IMR-90 (cell line): ENCODE results near the gene HDAC10. TPM values are rescaled to one million over a fixed set of nuclear protein-coding genes. Genes with fewer than 3 reads are reported as not detected.

Experiments used
- ATAC-seq: fragments of 200-7000 bp; cut with Tn5 transposase; 2 replicates; pipeline ENCODE4 v1.9.1; 2020; ENCODE audit warnings: low read depth, mild to moderate bottlenecking, moderate library complexity
- BruUV-seq: library from RNA; stranded (reverse); fragments of 400-500 nt; replicated peaks from 2 replicates; lab custom pipeline; 2021; lab: Mats Ljungman, UMichigan
- CTCF ChIA-PET: fragments of 300-600 bp; formaldehyde crosslinking; extraction: SDS; loops from one replicate; lab custom pipeline; 2021; ENCODE audit warnings: antibody characterized with exemption; lab: Yijun Ruan, JAX
- POLR2A ChIA-PET: fragments of 300-600 bp; sonication (Branson Sonifier 250); formaldehyde crosslinking; loops from one replicate; lab custom pipeline; 2022; ENCODE audit warnings: antibody characterized with exemption; ENCODE audit not compliant: unreplicated experiment; lab: Charles Lee
- DNase-seq: peaks from one replicate; pipeline ENCODE4 v3.0.0; 2013
- H2AFZ ChIP-seq: replicated peaks from 2 replicates; pipeline ENCODE3; 2013; ENCODE audit warnings: low read length, mild to moderate bottlenecking; ENCODE audit not compliant: poor library complexity
- H2AK5ac ChIP-seq: 2 replicates; pipeline ENCODE4 v1.6.1; 2013; ENCODE audit warnings: low read depth, low read length, inconsistent platforms
- H2AK9ac ChIP-seq: replicated peaks from 2 replicates; pipeline ENCODE3; 2013; ENCODE audit warnings: mild to moderate bottlenecking, low read depth, low read length, moderate library complexity; ENCODE audit not compliant: poor library complexity
- H2BK120ac ChIP-seq: 2 replicates; pipeline ENCODE4 v1.6.1; 2013; ENCODE audit warnings: low read depth, low read length, inconsistent platforms
- H2BK15ac ChIP-seq: 3 replicates; pipeline ENCODE4 v1.6.1; 2013; ENCODE audit warnings: low read depth, low read length, inconsistent platforms
- H2BK20ac ChIP-seq: 2 replicates; pipeline ENCODE4 v1.6.1; 2013; ENCODE audit warnings: low read depth, mild to moderate bottlenecking, inconsistent platforms, low read length, moderate library complexity
- H2BK5ac ChIP-seq: 2 replicates; pipeline ENCODE4 v1.6.1; 2013; ENCODE audit warnings: mild to moderate bottlenecking, low read depth, low read length, inconsistent platforms; ENCODE audit not compliant: poor library complexity, severe bottlenecking
- H3K14ac ChIP-seq: replicated peaks from 2 replicates; pipeline ENCODE4 v1.6.1; 2013; ENCODE audit warnings: low read depth, low read length, inconsistent platforms
- H3K18ac ChIP-seq: 2 replicates; pipeline ENCODE4 v1.6.1; 2013; ENCODE audit warnings: low read depth, low read length, control low read depth
- H3K23ac ChIP-seq: 2 replicates; pipeline ENCODE4 v1.6.1; 2013; ENCODE audit warnings: low read depth, low read length, inconsistent platforms
- H3K27ac ChIP-seq: 2 replicates; pipeline ENCODE4 v1.5.1; 2013; ENCODE audit warnings: mild to moderate bottlenecking, control low read depth, low read length; ENCODE audit not compliant: insufficient read depth
- H3K27me3 ChIP-seq: 2 replicates; pipeline ENCODE4 v1.6.1; 2013; ENCODE audit warnings: low read length; ENCODE audit not compliant: control insufficient read depth, insufficient read depth
- H3K36me3 ChIP-seq: 2 replicates; pipeline ENCODE4 v1.6.1; 2013; ENCODE audit warnings: low read length, mixed read lengths; ENCODE audit not compliant: control insufficient read depth, insufficient read depth
- H3K4ac ChIP-seq: 2 replicates; pipeline ENCODE4 v1.6.1; 2013; ENCODE audit warnings: low read depth, low read length, inconsistent platforms
- H3K4me1 ChIP-seq: 2 replicates; pipeline ENCODE4 v1.6.1; 2013; ENCODE audit warnings: low read length, mixed read lengths; ENCODE audit not compliant: control insufficient read depth, insufficient read depth
- H3K4me2 ChIP-seq: 2 replicates; pipeline ENCODE4 v1.6.1; 2013; ENCODE audit warnings: low read depth, mild to moderate bottlenecking, control low read depth, low read length, moderate library complexity
- H3K4me3 ChIP-seq: 2 replicates; pipeline ENCODE4 v1.5.1; 2013; ENCODE audit warnings: low read depth, mild to moderate bottlenecking, control low read depth, low read length, moderate library complexity; ENCODE audit not compliant: insufficient read depth
- H3K56ac ChIP-seq: 2 replicates; pipeline ENCODE4 v1.6.1; 2013; ENCODE audit warnings: low read length, inconsistent platforms; ENCODE audit not compliant: insufficient read depth; ENCODE audit errors: extremely low read depth
- H3K79me1 ChIP-seq, 2 experiments: 2 replicates each; pipeline ENCODE4 v1.6.1; 2013; ENCODE audit warnings: low read length in 2 of 2, inconsistent platforms in 1 of 2, low read depth in 1 of 2
- H3K9ac ChIP-seq: 2 replicates; pipeline ENCODE4 v1.6.1; 2013; ENCODE audit warnings: low read depth, low read length, control low read depth
- H3K9me1 ChIP-seq: 2 replicates; pipeline ENCODE4 v1.6.1; 2013; ENCODE audit warnings: low read length, inconsistent platforms; ENCODE audit not compliant: insufficient read depth
- H3K9me3 ChIP-seq: 2 replicates; pipeline ENCODE4 v1.6.1; 2013; ENCODE audit warnings: low read length; ENCODE audit not compliant: control insufficient read depth, insufficient read depth
- H4K20me1 ChIP-seq: 2 replicates; pipeline ENCODE4 v1.6.1; 2013; ENCODE audit warnings: low read length, inconsistent platforms; ENCODE audit not compliant: insufficient read depth
- H4K5ac ChIP-seq: 2 replicates; pipeline ENCODE4 v1.6.1; 2013; ENCODE audit warnings: mild to moderate bottlenecking, low read depth, low read length, control low read depth
- H4K8ac ChIP-seq, 2 experiments: 2 replicates each; pipeline ENCODE4 v1.6.1; 2013; ENCODE audit warnings: low read depth in 2 of 2, low read length in 2 of 2, control low read depth in 1 of 2, inconsistent platforms in 1 of 2
- H4K91ac ChIP-seq: 2 replicates; pipeline ENCODE4 v1.6.1; 2013; ENCODE audit warnings: low read depth, low read length, inconsistent platforms; ENCODE audit not compliant: insufficient read depth
- BHLHE40 ChIP-seq: fragments of 150-350 bp; IDR thresholded peaks from 2 replicates; pipeline ENCODE4 v1.6.1; 2016; ENCODE audit warnings: mild to moderate bottlenecking, low read depth, low read length
- ELK1 ChIP-seq: fragments of 150-350 bp; IDR thresholded peaks from 2 replicates; pipeline ENCODE4 v1.6.1; 2016; ENCODE audit warnings: low read depth, mild to moderate bottlenecking, low read length, moderate library complexity, borderline replicate concordance
- MAZ ChIP-seq: IDR thresholded peaks from 2 replicates; pipeline ENCODE4 v1.6.1; 2012; ENCODE audit warnings: low read depth, mild to moderate bottlenecking, low read length, improper control_type of control experiment, moderate library complexity, borderline replicate concordance
- MXI1 ChIP-seq: IDR thresholded peaks from 2 replicates; pipeline ENCODE4 v1.6.1; 2012; ENCODE audit warnings: low read depth, mild to moderate bottlenecking, low read length, moderate library complexity, borderline replicate concordance
- POLR2A ChIP-seq: IDR thresholded peaks from 2 replicates; pipeline ENCODE4 v1.6.1; 2012; ENCODE audit warnings: mild to moderate bottlenecking, low read depth, low read length
- RFX5 ChIP-seq: IDR thresholded peaks from 2 replicates; pipeline ENCODE4 v1.8.0; 2012; ENCODE audit warnings: low read depth, mild to moderate bottlenecking, low read length, moderate library complexity
- SMC3 ChIP-seq: fragments of 150-350 bp; IDR thresholded peaks from 2 replicates; pipeline ENCODE4 v1.6.1; 2016; ENCODE audit warnings: low read depth, mild to moderate bottlenecking, antibody characterized with exemption, low read length, moderate library complexity
- WGBS, 2 experiments: methylation state at CpG; one replicate each; pipeline versions ENCODE4 v1.1.5 to v1.1.7; 2013; ENCODE audit warnings: missing lambda C conversion rate in 2 of 2; ENCODE audit not compliant: insufficient read length in 1 of 2; ENCODE audit errors: extremely low coverage in 2 of 2; 5-methylcytosine and 5-hydroxymethylcytosine counted together
- dilution Hi-C: fragments of 300-500 bp; cut with HindIII; formaldehyde crosslinking; loops from one replicate; pipeline ENCODE4 v1.14.3; 2018; ENCODE audit warnings: low sequenced_read_pairs; ENCODE audit not compliant: unreplicated experiment
- in situ Hi-C: fragments of 300-500 bp; cut with MboI; formaldehyde crosslinking; loops from 3 replicates; pipeline ENCODE4 v1.14.3; 2019; ENCODE audit warnings: low sequenced_read_pairs, inconsistent platforms, mixed read lengths
- intact Hi-C: fragments of 100-400 bp; cut with micrococcal nuclease; formaldehyde crosslinking; loops from 2 replicates; pipeline ENCODE4 v1.10.0; 2022
- polyA plus RNA-seq, 3 experiments: library from polyadenylated mRNA; depleted of rRNA; stranded (reverse); fragments of >200 nt; gene quantifications; 2 replicates each; pipeline ENCODE4 v1.2.3, GENCODE V29; 2012; ENCODE audit warnings: low replicate concordance in 1 of 3
- total RNA-seq: library from RNA; depleted of rRNA; stranded (reverse); fragments of >200 nt; gene quantifications from 2 replicates; pipeline ENCODE4 v1.2.3, GENCODE V29; 2012
- TF ChIP-seq, protein P1 (sequence below): fragments of 150-350 bp; IDR thresholded peaks from 2 replicates; pipeline ENCODE4 v1.6.1; 2017; ENCODE audit warnings: mild to moderate bottlenecking, antibody characterized with exemption, low read length, low read depth

The HDAC10 gene
- total and polyA plus RNA-seq, 2 of the 4 experiments (the other 2 are of a cell fraction), result 3.9 to 35.7 TPM

GRCh38 chr22:50244420-50245213 is 6.4 kb downstream of the HDAC10 start, which contains the start of gene TUBGCP6:
TSS of gene TUBGCP6 (minus strand) at chr22:50245023. CDS start at chr22:50244459, 564 bp downstream.
- dilution Hi-C loops, result no loop called here
- H3K79me1 ChIP-seq, result peaks cover 18 to 60% of the 10 kb centered on the region in 2 experiments
- peak within 1 kb of the TSS; percentile 97 for H4K5ac ChIP-seq
- intact Hi-C loops, result no loop called here
- 1% methylated on average over 68 of the region's 76 CpGs; no CpG with 5 or more reads in 1 of the 2 experiments for WGBS, 2 experiments
- ATAC-seq, result peak; percentile 81
- peaks cover 37% of the 10 kb centered on the region for H4K20me1 ChIP-seq
- H3K27me3 ChIP-seq, result no peaks in the 10 kb centered on the region
- H2AK9ac ChIP-seq, result peak within 1 kb of the TSS; percentile 98
- H2BK5ac ChIP-seq, result peak within 1 kb of the TSS; percentile 92
- TF ChIP-seq POLR2A (peak; percentile 58), MAZ (peak; percentile 40; the same call in 1 of the 2 replicates), BHLHE40 (peak; percentile 58), SMC3 (no peak), RFX5 (no peak), MXI1 (peak; percentile 87), ELK1 (0 out of 2 replicates have a peak, but pooled peaks have one; percentile 11)
- TF ChIP-seq, protein P1, sequence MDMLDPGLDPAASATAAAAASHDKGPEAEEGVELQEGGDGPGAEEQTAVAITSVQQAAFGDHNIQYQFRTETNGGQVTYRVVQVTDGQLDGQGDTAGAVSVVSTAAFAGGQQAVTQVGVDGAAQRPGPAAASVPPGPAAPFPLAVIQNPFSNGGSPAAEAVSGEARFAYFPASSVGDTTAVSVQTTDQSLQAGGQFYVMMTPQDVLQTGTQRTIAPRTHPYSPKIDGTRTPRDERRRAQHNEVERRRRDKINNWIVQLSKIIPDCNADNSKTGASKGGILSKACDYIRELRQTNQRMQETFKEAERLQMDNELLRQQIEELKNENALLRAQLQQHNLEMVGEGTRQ, result peak; percentile 50; the same call in 1 of the 2 replicates
- H3K9me3 ChIP-seq, result no peaks in the 10 kb centered on the region
- H3K9me1 ChIP-seq, result 0 out of 2 replicates have a peak, but pooled peaks cover 3% of the 10 kb centered on the region
- peak within 1 kb of the TSS; percentile 96 for H3K4me3 ChIP-seq
- peak; percentile 91 for DNase-seq
- peaks cover 28% of the 10 kb centered on the region for H3K36me3 ChIP-seq
- BruUV-seq, result TSS peak; percentile 63
- in situ Hi-C loops, result no loop called here
- H2AFZ ChIP-seq, result peak within 1 kb of the TSS; percentile 96
- peaks cover 9% of the 10 kb centered on the region for H3K4me1 ChIP-seq
- ChIA-PET CTCF (interaction anchor here (0.7 to 1.0 kb wide), 2 partner anchors 97 to 376 kb away, joined by 3 to 10 read pairs; no protein-coding TSS in a partner anchor), POLR2A (interaction anchor here (0.6 kb wide), 1 partner anchor 248 kb away, joined by 6 read pairs; no protein-coding TSS in a partner anchor)
- peak within 1 kb of the TSS; percentile 98 for H3K27ac ChIP-seq
- H4K91ac ChIP-seq, result peak within 1 kb of the TSS; percentile 96
- peak within 1 kb of the TSS; percentile 98 for H3K4me2 ChIP-seq
- H3K9ac ChIP-seq, result peak within 1 kb of the TSS; percentile 98
- peak within 1 kb of the TSS; percentile 38; the same call in 1 of the 2 replicates for H3K18ac ChIP-seq
- H3K14ac ChIP-seq, result peak within 1 kb of the TSS; percentile 92
- no peak within 1 kb of the TSS for H2BK20ac ChIP-seq
- H4K8ac ChIP-seq, result peak within 1 kb of the TSS; percentile 99
- peak within 1 kb of the TSS; percentile 93 for H3K4ac ChIP-seq
- H2BK15ac ChIP-seq, result no peak within 1 kb of the TSS
- peak within 1 kb of the TSS; percentile 50 for H3K23ac ChIP-seq
- no peak within 1 kb of the TSS for H2BK120ac ChIP-seq
- H2AK5ac ChIP-seq, result peak within 1 kb of the TSS; percentile 86
- H3K56ac ChIP-seq, result peak within 1 kb of the TSS; percentile 83
